Measurements from ENCODE around the gene GBX1.

GBX1 gene

DNA sequence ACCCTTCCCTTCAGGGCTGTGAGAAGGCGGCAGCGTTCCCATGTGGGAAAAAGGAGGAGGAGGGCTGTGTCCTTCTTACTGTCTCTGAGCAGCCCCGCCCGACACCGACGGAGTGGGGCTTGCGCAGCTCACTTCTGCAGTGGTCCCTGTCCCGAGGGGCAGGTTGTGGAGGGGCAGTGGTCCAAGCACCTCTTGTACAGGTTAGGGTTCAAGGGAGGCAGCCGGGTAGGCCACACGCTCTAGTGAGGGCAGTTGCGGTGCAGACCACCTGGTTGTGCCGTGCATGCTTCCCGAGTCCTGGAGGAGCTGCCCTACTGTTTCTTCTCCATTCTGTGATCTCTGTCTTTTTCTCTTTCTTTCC is 48.5 kb downstream of the GBX1 start:
- H3K9me3 ChIP-seq (ENCODE audit: insufficient read depth, low read length): no peaks in the 10 kb centered on the region
- H3K27me3 ChIP-seq (ENCODE audit: low read depth, low read length): no peaks in the 10 kb centered on the region
- peaks cover 14% of the 10 kb centered on the region for H4K20me1 ChIP-seq (ENCODE audit: insufficient read depth, low read length)
- no peaks in the 10 kb centered on the region for H3K4me1 ChIP-seq (ENCODE audit: low read length)
- no peak overlapping the region for H2AFZ ChIP-seq (ENCODE audit: low read depth, low read length)
- H3K79me2 ChIP-seq (ENCODE audit: low read length): no peaks in the 10 kb centered on the region
- H3K4me2 ChIP-seq (ENCODE audit: low read length): no peak overlapping the region
- H3K27ac ChIP-seq (ENCODE audit: low read length): no peak overlapping the region
- no peak overlapping the region for H3K4me3 ChIP-seq (ENCODE audit: low read length)
- no peak overlapping the region for H3K9ac ChIP-seq (ENCODE audit: low read length)
- TF ChIP-seq EZH2phosphoT487 (IDR thresholded peaks at IDR 0.05; ENCODE audit: low read depth): no peak
- TF ChIP-seq, protein P1, sequence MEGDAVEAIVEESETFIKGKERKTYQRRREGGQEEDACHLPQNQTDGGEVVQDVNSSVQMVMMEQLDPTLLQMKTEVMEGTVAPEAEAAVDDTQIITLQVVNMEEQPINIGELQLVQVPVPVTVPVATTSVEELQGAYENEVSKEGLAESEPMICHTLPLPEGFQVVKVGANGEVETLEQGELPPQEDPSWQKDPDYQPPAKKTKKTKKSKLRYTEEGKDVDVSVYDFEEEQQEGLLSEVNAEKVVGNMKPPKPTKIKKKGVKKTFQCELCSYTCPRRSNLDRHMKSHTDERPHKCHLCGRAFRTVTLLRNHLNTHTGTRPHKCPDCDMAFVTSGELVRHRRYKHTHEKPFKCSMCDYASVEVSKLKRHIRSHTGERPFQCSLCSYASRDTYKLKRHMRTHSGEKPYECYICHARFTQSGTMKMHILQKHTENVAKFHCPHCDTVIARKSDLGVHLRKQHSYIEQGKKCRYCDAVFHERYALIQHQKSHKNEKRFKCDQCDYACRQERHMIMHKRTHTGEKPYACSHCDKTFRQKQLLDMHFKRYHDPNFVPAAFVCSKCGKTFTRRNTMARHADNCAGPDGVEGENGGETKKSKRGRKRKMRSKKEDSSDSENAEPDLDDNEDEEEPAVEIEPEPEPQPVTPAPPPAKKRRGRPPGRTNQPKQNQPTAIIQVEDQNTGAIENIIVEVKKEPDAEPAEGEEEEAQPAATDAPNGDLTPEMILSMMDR (IDR thresholded peaks at IDR 0.05; ENCODE audit: low read depth, low read length): no peak
- no peaks in the 10 kb centered on the region for H3K36me3 ChIP-seq (replicated peaks; ENCODE audit: low read depth, low read length)

DNA sequence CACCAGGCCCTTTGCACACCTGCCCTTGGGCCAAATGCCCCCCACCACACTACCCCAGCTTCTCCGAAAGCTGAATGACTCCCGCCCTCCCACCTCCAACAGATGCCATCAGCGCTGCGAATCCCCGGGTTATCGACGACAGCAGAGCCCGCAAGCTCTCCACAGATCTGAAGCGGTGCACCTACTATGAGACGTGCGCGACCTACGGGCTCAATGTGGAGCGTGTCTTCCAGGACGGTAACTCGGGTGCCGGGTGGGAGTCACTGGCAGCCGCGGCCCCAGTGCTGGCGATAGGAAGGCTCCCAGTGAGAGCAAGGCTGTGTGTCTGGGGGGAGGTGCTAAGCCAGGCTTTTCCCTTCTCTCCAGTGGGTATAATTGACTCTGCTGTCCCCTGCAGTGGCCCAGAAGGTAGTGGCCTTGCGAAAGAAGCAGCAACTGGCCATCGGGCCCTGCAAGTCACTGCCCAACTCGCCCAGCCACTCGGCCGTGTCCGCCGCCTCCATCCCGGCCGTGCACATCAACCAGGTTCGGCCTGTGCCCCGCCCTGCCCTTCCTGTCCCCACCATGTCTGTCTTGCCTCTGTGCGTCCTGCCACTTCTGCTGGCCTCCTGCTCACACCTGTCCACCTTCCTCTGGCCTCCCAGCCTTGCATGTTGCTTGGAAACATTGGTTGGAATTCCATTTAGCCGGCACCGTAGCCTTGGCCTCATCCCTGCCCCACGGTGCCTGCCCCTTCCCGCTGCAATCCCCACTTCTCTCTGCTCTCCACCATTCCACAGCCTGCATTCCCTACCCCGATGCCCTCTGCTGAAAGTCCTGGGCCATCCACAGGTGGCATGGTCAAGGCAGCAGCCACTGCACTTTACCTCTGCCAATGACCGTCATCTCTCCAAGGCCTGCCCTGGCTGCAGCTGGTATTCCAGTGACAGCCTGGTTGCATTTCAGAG is 49.1 kb downstream of the GBX1 start:
- H3K79me2 ChIP-seq (ENCODE audit: low read length): no peaks in the 10 kb centered on the region; the same call in 1 of the 2 replicates
- peaks cover 14% of the 10 kb centered on the region for H4K20me1 ChIP-seq (ENCODE audit: insufficient read depth, low read length)
- no peak overlapping the region for H3K27ac ChIP-seq (ENCODE audit: low read length)
- no peak overlapping the region for H3K9ac ChIP-seq (ENCODE audit: low read length)
- no peaks in the 10 kb centered on the region for H3K4me1 ChIP-seq (ENCODE audit: low read length)
- H3K36me3 ChIP-seq (replicated peaks; ENCODE audit: low read depth, low read length): no peaks in the 10 kb centered on the region
- H3K4me2 ChIP-seq (ENCODE audit: low read length): no peak overlapping the region
- no peak overlapping the region for H2AFZ ChIP-seq (ENCODE audit: low read depth, low read length)
- H3K9me3 ChIP-seq (ENCODE audit: insufficient read depth, low read length): no peaks in the 10 kb centered on the region
- no peak overlapping the region for H3K4me3 ChIP-seq (ENCODE audit: low read length)
- TF ChIP-seq, protein P1 (IDR thresholded peaks at IDR 0.05; ENCODE audit: low read depth, low read length): no peak
- no peak for TF ChIP-seq EZH2phosphoT487 (IDR thresholded peaks at IDR 0.05; ENCODE audit: low read depth)
- H3K27me3 ChIP-seq (ENCODE audit: low read depth, low read length): no peaks in the 10 kb centered on the region

DNA sequence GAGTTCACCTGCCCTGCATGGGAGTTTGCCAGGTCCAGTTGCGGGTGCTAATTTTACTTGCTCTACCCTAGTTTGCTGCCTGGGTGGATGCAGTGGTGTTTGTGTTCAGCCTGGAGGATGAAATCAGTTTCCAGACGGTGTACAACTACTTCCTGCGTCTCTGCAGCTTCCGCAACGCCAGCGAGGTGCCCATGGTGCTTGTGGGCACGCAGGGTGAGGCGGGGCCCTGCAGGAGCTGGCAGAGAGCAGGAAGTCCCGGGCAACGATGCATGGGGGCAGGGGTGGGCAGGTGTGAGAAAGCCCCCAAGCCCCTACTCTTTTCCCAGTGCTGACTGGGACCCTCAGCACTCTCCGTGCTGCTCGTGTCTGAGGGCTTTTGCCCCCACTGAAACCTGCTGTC is 49.9 kb downstream of the GBX1 start:
- no peaks in the 10 kb centered on the region; the same call in 1 of the 2 replicates for H3K79me2 ChIP-seq (ENCODE audit: low read length)
- H3K27me3 ChIP-seq (ENCODE audit: low read depth, low read length): no peaks in the 10 kb centered on the region
- peaks cover 14% of the 10 kb centered on the region for H4K20me1 ChIP-seq (ENCODE audit: insufficient read depth, low read length)
- H3K4me1 ChIP-seq (ENCODE audit: low read length): no peaks in the 10 kb centered on the region
- H2AFZ ChIP-seq (ENCODE audit: low read depth, low read length): no peak overlapping the region
- H3K4me3 ChIP-seq (ENCODE audit: low read length): no peak overlapping the region
- H3K9ac ChIP-seq (ENCODE audit: low read length): no peak overlapping the region
- TF ChIP-seq, protein P1 (IDR thresholded peaks at IDR 0.05; ENCODE audit: low read depth, low read length): no peak
- no peaks in the 10 kb centered on the region for H3K36me3 ChIP-seq (replicated peaks; ENCODE audit: low read depth, low read length)
- no peak overlapping the region for H3K27ac ChIP-seq (ENCODE audit: low read length)
- H3K4me2 ChIP-seq (ENCODE audit: low read length): no peak overlapping the region
- H3K9me3 ChIP-seq (ENCODE audit: insufficient read depth, low read length): no peaks in the 10 kb centered on the region

DNA sequence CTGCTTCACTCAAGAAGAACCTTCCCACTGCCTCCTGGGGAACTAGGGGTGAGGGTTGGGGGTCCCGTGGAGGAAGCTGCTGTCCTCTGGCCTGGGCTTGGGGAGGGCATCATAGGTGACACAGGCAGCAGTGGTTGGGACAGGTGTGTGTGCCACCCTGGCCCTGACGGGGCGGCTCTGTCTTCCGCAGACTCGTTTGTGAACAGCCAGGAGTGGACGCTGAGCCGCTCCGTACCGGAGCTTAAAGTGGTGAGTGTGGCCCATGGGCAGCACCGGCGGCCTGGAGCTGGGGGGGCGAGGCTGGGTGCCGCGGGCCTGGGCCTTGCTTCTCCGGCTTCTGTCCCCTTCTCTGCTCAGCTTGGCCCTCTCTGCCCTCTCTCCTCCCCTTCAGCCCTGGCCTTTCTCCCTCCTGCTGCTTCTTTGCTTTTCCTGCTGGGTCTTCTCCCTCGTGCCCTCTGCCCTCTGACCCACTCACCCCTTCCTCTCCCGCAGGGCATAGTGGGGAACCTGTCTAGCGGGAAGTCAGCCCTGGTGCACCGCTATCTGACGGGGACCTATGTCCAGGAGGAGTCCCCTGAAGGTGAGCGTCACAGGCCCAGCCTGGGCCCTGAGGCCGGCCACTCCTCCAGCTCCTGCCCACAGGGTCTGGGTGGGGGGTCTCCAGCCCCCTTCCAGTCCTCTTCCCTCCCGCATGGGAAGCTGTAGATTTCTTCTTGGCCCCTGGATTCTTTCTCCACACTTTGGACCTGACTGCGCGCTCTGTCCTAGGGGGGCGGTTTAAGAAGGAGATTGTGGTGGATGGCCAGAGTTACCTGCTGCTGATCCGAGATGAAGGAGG is 50.7 kb downstream of the GBX1 start:
- H3K4me2 ChIP-seq (ENCODE audit: low read length): no peak overlapping the region
- no peak overlapping the region for H3K27ac ChIP-seq (ENCODE audit: low read length)
- H4K20me1 ChIP-seq (ENCODE audit: insufficient read depth, low read length): peaks cover 17% of the 10 kb centered on the region
- no peaks in the 10 kb centered on the region for H3K36me3 ChIP-seq (replicated peaks; ENCODE audit: low read depth, low read length)
- TF ChIP-seq EZH2phosphoT487 (IDR thresholded peaks at IDR 0.05; ENCODE audit: low read depth): no peak
- TF ChIP-seq, protein P1 (IDR thresholded peaks at IDR 0.05; ENCODE audit: low read depth, low read length): no peak
- peaks cover 5% of the 10 kb centered on the region; the same call in 1 of the 2 replicates for H3K79me2 ChIP-seq (ENCODE audit: low read length)
- H3K9me3 ChIP-seq (ENCODE audit: insufficient read depth, low read length): no peaks in the 10 kb centered on the region
- H3K4me1 ChIP-seq (ENCODE audit: low read length): no peaks in the 10 kb centered on the region
- no peak overlapping the region for H3K9ac ChIP-seq (ENCODE audit: low read length)
- H2AFZ ChIP-seq (ENCODE audit: low read depth, low read length): no peak overlapping the region
- no peak overlapping the region for H3K4me3 ChIP-seq (ENCODE audit: low read length)
- no peaks in the 10 kb centered on the region for H3K27me3 ChIP-seq (ENCODE audit: low read depth, low read length)
